Measurements from ENCODE around the gene TGFB1.

TGFB1 gene

DNA sequence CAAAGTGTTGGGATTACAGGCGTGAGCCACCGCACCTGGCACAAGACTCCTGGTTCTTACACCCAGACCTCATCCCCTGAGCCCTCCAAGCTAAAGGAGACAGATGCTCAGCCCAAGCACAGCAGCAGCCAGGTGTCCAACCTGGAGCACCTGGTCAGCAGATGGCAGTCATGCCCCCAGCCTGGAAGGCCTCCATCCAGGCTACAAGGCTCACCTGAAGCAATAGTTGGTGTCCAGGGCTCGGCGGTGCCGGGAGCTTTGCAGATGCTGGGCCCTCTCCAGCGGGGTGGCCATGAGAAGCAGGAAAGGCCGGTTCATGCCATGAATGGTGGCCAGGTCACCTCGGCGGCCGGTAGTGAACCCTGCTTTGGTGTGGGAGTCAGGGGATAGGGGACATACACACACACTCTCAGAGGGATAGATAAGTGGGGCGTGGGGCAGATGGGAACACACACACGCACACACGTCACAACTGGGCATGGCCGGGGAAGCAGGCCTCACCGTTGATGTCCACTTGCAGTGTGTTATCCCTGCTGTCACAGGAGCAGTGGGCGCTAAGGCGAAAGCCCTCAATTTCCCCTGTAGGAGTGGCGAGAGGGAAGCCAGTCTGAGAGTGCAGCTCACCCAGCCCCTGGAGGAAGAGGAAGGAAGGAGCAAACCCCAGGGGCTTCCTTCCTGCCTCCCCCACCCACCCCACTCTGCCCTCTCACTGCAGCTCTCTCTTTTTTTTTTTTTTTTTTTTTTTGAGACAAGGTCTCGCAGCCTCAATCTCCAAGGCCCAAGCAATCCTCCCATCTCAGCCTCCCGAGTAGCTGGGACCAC is 11.8 kb downstream of the TGFB1 start:
- DNase-seq (ENCODE audit: low read depth in 2 of 2): no peak

- no peak for DNase-seq (ENCODE audit: low read depth in 2 of 2)
These were observed 13.8 kb downstream of the TGFB1 start for GRCh38 chr19:41339936-41340335.

DNA sequence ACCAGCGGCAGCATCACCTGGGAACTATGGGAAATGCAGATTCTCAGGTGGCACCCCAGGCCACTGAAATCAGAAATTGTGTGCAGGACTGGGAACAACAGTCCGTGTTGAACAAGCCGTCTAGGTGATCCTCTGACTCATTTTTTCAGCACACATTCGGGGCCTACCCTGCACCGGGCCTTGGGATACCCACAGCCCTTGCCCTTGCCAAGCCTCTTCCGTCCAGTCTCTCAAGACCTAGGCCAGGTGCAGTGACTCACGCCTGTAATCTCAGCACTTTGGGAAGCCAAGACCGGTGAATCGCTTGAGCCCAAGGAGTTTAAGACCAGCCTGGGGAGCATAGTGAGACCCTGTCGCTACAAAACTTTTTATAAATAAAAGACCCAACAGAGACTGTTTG is 18.3 kb downstream of the TGFB1 start:
- DNase-seq (ENCODE audit: low read depth in 2 of 2): no peak

DNA sequence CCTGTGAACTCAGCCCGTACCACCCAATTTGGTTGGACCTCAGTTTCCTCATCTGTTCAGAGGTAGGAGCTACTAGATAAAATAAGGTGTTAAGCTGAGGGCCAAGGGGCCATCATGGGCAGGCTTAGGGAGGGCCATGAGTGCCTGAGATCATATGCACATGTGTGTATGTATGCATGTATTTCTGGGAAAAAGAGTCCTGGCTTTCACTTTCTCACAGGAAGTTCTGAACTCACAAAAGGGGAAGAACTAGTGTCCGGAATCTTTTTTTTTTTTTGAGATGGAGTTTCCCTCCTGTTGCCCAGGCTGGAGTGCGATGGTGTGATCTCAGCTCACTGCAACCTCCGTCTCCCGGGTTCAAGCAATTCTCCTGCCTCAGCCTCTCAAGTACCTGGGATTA is 18.9 kb downstream of the TGFB1 start:
- no peak for DNase-seq (ENCODE audit: low read depth in 2 of 2)

DNA sequence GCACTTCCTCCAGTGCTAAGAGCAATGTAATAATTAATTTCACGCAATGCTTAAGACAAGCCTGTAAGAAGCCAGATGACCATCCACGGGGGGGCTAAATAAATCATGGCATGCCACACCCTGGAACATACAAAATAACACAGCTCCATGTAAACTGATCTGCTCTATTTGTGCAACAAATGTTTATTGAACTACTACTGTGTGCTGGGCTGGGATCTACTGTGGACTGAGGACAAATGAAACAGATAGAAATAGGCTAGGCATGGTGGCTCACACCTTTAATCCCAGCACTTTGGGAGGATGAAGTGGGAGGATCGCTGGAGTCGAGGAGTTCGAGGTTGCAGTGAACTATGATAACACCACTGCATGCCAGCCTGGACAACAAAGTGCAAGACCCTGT is 21.3 kb downstream of the TGFB1 start:
- no peak for DNase-seq (ENCODE audit: low read depth in 2 of 2)

DNA sequence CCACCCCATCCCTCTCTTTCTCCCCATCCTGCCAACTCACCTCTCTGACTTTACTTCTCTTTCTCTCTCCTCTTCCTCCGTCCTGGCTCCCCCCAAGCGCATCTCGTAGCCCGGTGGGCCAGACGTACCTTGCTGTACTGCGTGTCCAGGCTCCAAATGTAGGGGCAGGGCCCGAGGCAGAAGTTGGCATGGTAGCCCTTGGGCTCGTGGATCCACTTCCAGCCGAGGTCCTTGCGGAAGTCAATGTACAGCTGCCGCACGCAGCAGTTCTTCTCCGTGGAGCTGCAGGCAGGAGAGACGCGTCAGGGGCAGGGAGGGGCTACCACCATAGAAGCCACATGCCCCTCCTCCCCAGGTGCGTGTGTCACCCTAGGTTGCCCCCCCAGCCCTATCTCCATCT is 21.7 kb downstream of the TGFB1 start:
- DNase-seq (ENCODE audit: low read depth in 2 of 2): no peak

- DNase-seq (ENCODE audit: low read depth in 2 of 2): no peak
These were observed 22.6 kb downstream of the TGFB1 start for GRCh38 chr19:41330946-41331678.

- DNase-seq (ENCODE audit: low read depth in 2 of 2): no peak
These were observed 23.2 kb downstream of the TGFB1 start for GRCh38 chr19:41330481-41330880.

DNA sequence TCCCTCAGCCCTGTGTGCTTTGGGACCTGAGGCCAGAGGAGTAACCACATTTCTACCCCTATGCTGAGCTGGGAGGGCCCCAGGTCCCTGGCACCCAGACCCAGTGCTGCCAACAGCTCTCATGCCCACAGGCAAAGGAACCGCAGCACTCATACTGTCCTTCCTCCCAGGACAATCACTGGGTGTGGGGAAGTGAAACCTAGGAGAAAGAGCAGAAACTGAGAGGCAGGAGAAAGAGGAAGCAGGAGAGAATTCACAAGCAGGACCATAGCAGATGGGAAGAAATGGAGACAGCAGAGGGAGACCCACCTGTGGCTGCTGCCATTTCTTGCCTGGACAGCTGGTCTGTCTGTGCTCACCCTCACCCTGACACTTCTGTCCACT is 24.9 kb downstream of the TGFB1 start:
- no peak for DNase-seq (ENCODE audit: low read depth in 2 of 2)

- peak in 1 of 2 donors; percentile 58 for DNase-seq (ENCODE audit: low read depth in 2 of 2)
These were observed 25.4 kb downstream of the TGFB1 start for GRCh38 chr19:41328157-41328841.

DNA sequence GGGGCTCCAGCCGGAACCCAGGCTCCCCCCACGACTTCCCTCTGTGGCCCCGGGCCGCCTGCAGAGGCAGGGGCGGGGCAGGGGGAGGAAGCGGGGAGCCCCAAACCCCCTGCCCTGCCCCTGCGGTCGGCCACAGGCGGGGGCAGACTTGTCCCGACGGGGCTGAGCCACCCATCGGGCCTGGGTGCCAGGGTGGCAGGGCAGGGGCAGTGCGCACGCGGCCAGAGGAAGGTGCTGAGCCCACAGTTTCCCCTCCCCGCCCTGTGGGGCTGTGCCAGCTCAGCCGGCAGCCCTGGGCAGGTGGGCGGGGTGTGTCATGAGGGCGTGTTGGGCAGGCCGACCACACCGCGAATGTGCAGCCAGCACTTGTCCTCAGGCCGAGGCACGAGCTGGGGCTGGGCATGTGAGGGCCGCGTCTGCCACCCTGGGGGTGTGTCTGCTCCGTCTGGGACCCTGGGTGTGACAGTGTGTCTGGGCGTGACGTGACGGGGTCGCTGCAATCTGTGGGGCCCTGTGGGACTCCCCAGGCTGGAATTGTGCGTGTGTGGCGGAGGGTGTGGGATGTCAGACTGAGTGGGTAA is 26.1 kb downstream of the TGFB1 start:
- DNase-seq (ENCODE audit: low read depth in 2 of 2): peak; percentile 76 to 77

- DNase-seq (ENCODE audit: low read depth in 2 of 2): no peak
These were observed 26.6 kb downstream of the TGFB1 start for GRCh38 chr19:41327076-41327575.

DNA sequence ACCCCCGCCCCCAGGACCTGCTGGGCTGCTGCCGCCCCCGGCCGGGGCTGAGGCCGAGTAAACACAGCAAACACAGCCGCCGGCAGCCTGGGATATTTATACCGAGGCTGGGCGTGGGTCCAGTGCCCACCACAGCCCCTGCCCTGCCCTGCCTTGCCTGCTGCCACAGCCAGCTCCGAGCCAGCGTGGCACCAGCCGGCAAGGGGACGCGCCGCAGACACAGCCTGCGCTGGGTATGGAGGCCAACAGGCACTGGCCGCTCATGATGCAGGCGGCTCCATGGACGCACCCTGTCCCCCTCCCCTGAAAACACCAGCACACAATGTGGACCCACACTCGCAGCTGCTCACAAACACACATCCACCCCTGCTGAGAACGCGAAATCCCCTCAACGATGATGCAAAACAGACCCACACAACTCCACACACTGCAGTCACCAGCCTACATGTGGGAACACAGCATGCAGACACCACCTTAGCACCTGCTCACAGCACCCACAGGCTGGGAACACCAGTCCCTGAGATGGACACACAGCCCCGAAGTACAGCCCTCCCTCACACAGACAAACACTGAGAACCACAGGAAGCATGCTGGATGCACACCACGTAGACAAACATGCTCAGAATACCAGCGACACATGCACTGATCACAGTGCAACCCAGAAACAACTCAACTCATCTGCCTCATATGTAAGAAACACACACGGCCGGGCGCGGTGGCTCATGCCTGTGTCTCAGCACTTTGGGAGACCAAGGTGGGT is 27.6 kb downstream of the TGFB1 start:
- DNase-seq (ENCODE audit: low read depth in 2 of 2): no peak

GRCh38 chr19:41325640-41325946 is 28.1 kb downstream of the TGFB1 start:
- no peak for DNase-seq (ENCODE audit: low read depth in 2 of 2)

- no peak for DNase-seq (ENCODE audit: low read depth in 2 of 2)
These were observed 28.6 kb downstream of the TGFB1 start for GRCh38 chr19:41324921-41325639.

DNA sequence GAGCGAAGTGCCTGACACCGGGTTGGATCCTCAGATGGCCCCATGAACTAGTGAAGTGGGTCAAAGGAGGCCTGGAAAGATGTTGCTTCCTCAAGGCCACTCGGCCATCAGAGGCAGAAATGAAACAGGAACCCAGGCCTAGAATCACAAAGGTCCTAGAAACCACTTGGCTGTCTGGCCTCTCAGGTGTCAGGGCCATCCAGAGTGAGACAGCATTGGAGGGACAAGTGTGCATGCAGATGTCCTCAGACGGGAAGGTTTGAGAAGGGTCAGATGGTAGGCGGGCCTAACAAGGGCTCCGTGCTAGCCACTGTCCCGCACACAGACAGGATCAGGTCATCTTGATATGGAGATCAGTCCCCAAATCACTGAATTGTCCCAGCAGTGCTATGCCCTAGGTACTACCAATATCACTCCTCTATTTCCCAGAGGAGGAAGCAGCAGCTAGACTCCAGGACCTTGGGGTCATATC is 29.5 kb downstream of the TGFB1 start:
- no peak for DNase-seq (ENCODE audit: low read depth in 2 of 2)

- no peak for DNase-seq (ENCODE audit: low read depth in 2 of 2)
These were observed 30.1 kb downstream of the TGFB1 start for GRCh38 chr19:41323430-41324125.

DNA sequence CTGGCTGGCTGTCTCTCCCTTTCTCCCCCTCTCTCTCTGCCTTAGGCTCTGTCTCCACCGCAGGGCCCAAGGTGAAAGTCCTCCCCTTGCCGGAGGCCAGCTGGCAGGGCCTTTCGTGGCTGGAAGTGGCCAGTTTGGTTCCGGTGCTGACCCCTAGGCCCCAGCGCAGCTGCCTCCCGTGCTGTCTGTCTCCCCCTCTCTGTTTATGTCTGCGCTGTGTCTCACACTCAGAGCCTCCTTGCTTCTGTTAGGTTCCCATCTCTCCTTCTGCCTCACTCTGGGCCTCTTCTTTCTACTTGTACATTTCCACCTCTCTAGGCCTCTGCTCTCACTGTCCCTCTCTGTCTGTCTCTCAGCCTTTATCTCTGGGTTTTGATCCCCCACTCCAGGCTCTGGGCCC is 30.7 kb downstream of the TGFB1 start:
- no peak for DNase-seq (ENCODE audit: low read depth in 2 of 2)

- DNase-seq (ENCODE audit: low read depth in 2 of 2): no peak
These were observed 31.3 kb downstream of the TGFB1 start for GRCh38 chr19:41322451-41322850.

DNA sequence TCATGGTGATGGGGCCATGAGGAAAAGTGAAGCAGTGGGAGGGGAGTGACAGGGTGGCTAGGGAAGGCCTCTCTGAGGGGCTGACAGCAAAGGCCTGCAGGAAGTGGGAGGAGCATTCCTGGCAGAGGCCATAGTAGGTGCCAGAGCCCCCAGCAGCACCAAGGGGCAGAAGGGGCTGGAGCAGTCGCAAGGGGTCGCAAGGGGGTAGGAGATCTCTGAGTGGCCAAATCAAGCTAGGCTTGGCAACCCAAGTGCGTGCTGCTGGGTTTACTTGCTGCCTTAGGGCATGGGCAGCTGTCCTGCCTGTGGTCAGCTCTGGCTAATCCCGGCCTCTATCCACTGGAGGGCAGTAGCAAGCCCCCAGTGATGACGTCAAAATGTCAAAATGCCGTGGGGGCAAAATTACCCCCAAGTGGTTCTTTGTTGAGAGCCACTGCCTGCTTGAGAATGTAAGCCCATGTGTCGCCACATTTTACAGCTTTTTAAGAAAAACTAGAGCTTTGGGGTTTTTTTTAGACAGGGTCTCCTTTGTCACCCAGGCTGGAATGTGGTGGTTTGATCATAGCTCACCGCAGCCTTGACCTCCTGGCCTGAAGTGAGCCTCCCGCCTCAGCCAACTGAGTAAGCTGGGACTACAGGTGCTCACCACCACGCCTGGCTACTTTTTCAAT is 32.0 kb downstream of the TGFB1 start:
- DNase-seq (ENCODE audit: low read depth in 2 of 2): no peak

Data from activated CD8-positive, alpha-beta memory T cell treated with anti-CD3 and anti-CD28 coated beads for 4 hours (primary cell).